GM18870 (cell line): ENCODE results near the gene HLA-F.

Source experiments
- ATAC-seq: cut with Tn5 transposase; IDR thresholded peaks from one replicate; pipeline ENCODE4 v1.9.1; 2021; ENCODE audit warnings: moderate library complexity; ENCODE audit not compliant: unreplicated experiment

The HLA-F gene

DNA sequence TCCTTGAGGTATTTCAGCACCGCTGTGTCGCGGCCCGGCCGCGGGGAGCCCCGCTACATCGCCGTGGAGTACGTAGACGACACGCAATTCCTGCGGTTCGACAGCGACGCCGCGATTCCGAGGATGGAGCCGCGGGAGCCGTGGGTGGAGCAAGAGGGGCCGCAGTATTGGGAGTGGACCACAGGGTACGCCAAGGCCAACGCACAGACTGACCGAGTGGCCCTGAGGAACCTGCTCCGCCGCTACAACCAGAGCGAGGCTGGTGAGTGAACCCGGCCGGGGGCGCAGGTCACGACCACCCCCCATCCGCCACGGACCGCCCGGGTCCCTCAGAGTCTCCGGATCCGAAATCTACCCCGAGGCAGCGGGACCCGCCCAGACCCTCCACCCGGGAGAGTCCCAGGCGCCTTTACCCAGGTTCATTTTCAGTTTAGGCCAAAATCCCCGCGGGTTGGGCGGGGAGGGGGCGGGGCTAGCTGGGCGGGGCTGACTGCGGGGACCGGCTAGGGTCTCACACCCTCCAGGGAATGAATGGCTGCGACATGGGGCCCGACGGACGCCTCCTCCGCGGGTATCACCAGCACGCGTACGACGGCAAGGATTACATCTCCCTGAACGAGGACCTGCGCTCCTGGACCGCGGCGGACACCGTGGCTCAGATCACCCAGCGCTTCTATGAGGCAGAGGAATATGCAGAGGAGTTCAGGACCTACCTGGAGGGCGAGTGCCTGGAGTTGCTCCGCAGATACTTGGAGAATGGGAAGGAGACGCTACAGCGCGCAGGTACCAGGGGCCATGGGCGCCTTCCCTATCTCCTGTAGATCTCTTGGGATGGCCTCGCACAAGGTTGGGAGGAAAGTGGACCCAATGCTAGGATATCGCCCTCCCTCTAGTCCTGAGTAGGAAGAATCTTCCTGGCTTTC is 693 bp downstream of the HLA-F start:
- no peak for ATAC-seq

DNA sequence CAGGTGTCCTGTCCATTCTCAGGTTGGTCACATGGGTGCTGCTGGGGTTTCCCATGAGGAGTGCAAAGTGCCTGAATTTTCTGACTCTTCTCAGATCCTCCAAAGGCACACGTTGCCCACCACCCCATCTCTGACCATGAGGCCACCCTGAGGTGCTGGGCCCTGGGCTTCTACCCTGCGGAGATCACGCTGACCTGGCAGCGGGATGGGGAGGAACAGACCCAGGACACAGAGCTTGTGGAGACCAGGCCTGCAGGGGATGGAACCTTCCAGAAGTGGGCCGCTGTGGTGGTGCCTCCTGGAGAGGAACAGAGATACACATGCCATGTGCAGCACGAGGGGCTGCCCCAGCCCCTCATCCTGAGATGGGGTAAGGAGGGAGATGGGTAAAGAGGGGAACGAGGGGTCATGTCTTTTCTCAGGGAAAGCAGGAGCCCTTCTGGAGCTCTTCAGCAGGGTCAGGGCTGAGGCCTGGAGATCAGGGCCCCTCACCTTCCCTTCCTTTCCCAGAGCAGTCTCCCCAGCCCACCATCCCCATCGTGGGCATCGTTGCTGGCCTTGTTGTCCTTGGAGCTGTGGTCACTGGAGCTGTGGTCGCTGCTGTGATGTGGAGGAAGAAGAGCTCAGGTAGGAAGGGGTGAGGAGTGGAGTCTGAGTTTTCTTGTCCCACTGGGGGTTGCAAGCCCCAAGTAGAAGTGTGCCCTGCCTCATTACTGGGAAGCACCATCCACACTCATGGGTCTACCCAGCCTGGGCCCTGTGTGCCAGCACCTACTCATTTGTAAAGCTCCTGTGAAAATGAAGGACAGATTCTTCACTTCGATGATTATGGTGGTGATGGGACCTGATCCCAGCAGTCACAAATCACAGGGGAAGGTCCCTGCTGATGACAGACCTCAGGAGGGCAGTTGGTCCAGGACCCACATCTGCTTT is 2.0 kb downstream of the HLA-F start:
- ATAC-seq, result no peak

DNA sequence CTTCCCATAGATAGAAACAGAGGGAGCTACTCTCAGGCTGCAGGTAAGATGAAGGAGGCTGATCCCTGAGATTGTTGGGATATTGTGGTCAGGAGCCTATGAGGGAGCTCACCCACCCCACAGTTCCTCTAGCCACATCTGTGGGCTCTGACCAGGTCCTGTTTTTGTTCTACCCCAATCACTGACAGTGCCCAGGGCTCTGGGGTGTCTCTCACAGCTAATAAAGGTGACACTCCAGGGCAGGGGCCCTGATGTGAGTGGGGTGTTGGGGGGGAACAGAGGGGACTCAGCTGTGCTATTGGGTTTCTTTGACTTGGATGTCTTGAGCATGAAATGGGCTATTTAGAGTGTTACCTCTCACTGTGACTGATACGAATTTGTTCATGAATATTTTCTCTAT is 2.8 kb downstream of the HLA-F start:
- no peak for ATAC-seq

DNA sequence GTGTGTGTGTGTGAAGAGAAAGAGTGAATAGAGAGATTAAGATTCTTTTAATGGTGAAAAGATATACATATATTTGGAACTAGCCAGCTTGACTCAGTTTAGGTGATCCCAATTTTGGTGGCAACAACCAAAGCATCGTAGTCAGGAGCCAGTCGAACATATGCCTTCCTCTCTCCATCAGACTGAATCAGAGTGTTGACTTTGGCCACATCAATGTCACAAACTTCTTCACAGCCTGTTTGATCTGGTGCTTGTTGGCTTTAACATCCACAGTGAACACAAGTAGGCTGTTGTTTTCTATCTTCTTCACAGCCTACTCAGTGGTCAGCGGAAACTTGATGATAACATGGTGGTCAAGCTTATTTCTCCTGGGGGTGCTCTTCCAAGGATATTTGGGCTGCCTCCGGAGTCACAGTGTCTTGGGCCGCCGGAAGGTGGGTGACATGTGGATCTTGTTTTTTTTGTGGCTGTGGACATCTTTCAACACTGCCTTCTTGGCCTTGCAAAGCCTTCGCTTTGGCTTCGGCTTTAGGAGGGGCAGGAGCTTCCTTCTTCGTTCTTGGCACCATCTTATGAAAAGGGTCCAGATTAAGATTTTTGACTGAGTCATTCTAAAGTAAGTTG is 3.4 kb downstream of the HLA-F start:
- ATAC-seq, result no peak

DNA sequence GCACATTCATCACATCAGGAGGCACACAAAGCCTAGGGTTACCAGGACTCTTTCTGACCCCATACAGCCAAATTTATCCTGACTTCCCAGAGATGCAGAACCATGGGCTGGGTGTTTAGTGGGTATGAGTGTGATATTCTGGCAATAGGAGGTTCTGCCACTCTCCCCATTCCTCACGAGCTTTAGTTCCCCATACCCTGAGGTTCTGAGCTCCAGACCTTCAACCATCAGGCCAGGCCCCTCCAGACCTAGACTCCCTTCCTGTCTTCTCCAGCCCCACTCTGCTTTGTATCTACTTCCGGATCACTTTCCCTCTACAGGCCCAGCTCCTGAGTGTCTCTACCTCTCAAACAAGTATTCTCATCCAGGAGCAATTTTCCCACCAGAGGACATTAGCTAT is 4.4 kb downstream of the HLA-F start:
- no peak for ATAC-seq

DNA sequence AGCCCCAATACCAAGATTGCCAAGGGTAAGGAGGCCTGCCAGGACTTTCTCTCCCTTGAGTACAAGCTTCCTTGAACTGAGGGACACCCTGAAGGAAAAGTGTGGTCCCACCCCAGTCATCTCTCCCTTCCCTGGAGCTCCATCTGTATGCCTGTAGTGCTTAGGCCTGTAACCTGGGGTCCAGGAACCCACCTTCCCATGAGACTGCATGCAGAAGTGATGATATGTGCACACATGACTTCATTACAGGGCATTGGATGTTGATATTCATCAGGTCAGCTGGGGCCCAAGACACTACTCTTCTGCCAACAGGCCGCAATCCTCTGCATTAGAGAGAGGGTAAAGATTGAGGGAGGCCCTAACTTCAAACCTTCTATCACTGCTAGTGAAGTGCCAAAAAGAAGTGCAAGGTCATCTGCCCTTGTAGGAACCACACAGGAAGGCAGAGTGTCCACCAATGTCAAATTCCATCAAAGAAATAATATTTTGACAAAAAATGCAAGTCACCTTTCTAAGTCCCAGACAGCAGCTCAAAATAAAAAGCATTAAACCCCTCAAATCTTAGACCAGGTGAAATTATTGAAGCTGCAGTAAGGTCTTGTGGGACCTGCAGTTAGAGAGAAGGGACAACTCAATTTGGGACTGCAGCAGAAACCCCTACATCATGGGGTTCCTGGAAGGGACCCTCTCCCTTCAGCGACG is 5.1 kb downstream of the HLA-F start:
- no peak for ATAC-seq

DNA sequence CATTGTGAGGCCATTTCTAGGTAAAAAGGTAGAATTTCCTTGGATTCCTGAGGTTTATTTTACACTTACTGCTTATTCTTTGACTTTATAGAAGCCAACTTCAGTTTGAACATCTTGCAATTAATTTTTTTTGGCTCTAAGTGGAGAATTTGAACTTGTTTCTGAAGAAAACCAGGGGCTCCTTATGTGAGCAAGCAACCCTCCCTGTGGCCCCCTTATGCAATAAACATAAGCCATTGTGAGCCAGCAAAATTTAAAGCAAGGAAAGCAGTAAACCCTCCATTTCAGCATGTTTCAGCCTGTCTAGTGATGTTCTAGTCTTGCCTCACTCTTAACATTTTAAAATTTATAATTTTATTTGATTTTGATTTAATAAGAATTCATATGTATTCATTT is 5.6 kb downstream of the HLA-F start:
- no peak for ATAC-seq

DNA sequence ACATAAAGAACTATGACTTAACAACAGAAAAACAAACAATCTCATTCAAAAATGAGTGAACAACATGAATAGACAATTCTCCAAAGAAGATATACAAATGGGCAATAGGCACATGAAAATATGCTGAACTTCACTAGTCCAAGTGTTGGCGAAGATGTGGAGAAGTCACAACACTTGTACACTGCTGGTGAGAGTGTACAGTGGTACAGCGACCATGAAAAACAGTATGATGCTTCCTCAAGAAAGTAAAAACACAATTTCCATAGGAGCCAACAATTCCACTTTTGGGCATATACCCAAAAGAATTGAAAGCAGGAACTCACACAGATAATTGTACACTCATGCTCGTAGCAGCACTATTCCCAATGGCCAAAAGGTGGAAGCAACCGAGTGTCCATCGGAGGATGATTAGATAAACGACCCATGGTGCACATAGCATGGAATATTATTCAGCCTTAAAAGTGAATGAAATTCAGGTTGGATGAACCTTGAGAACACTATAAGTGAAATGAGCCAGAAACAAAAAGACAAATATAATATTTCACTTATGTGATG is 6.6 kb downstream of the HLA-F start:
- ATAC-seq, result no peak

DNA sequence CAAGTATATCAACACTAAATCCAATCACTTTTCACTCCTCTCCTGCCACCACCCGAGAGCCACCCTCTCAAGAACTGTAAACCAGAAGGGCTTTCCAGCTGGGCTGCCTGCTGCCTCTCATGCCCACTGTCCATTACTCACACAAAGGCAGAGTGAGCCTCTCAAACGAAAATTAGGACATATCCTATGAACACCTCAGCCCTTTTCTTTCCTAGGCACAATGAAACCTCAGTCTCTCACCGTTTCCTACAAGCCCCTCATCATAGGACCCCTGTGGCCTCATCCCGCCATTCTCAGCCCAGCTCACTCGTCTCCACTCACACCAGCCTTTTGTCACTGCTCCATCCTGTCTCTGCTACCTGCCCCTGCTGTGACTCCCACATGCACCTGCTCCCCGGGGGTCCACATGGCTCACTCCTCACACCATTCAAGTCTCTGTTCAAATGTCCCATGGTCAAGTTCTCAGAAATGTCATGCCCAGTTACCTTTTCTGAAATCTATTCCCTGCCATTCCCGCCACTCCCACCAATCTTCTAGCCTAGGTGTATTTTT is 7.4 kb downstream of the HLA-F start:
- ATAC-seq, result no peak

DNA sequence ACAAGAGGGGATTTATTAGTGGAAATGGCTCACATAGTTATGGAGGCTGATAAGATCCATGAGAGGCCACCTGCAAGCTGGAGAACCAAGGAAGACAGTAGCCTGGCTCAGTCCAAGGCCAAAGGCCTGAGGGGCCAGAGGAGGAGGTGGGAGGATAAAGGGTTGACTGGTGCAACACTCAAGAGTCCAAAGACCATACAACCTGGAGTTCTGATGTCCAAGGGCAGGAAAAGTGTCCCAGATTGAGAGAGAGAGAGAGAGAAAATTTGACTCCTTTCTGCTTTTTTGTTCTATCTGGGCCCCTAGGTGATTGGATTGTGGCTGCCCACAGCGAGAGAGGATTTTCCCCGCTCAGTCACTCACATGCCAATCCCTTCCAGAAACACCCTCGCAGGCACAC is 8.0 kb downstream of the HLA-F start:
- ATAC-seq, result no peak

DNA sequence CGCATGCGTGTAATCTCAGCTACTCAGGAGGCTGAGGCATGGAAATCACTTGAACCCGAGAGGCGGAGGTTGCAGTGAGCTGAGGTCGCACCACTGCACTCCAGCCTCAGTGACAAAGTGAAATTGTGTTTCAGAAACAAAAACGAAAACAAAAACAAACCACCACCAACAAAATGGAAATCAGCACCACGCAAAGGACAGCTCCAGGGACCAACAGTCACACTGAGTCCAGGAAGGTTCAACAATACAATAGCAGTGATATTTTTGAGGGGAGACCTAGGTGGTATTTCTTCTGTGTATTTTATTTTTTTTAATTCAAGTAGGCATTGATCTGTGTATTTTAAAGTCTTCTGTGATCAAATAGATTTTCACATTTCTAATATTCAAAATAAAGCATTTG is 9.8 kb downstream of the HLA-F start:
- ATAC-seq, result no peak

DNA sequence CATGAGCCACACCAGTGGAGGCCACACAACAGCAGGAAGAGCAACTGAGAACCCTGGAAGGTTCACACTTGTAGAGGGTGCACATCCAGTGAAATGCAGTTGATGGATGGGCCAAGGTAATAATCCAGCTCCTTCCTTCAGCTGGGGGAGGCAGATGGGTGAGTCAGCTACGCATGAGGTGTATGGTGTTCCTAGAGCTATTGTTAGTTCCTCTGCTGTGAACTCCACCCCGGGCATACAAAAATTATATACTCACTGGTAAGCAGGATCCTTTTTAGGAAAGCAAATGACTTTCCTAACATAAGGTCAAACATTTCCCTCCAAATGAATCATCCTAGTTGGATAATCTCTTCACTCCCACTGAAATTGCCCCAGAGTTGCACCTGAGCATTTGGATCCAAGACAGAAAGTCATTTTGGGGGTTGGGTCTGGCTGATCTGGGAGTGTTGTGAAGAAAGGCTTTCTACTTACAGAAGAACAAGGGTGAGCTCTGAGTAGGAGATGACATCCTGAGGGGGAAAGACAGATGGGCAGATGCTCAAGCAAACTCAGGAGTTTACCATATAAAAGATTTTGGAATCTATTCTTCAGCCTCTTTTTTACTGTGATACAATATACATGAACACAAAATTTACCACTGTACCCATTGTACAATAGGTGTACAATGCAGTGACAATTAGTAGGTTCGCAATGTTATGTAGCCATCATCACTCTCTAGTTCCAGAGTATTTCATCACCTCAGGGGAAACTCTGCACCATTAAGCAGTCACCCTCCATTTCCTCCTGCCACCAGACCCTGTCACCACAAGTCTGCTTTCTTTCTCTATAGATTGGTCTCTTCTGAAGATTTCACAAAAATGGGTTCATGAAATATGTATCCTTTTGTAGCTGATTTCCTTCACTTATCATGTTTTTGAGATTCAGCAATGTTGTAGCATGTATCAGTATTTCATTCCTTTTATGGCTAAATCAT is 11.1 kb downstream of the HLA-F start:
- ATAC-seq, result no peak

DNA sequence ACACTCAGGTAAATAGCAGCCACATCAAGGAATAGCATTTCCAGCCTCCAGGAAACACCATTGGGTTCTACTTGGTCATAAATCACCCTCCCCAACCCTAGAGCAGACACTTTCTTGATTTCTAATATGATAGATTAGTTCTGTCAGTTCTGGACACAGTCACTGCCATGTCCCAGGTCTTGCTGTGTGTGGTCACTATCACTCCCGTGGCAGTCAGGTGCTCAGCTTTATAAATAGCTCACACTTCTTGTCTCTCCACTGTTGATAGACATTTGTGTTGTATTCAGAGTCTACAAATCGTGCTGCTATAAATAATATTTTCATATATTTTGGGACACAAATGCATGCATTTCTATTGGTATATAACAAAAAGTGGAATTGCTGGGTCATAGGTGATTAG is 13.3 kb downstream of the HLA-F start:
- no peak for ATAC-seq

DNA sequence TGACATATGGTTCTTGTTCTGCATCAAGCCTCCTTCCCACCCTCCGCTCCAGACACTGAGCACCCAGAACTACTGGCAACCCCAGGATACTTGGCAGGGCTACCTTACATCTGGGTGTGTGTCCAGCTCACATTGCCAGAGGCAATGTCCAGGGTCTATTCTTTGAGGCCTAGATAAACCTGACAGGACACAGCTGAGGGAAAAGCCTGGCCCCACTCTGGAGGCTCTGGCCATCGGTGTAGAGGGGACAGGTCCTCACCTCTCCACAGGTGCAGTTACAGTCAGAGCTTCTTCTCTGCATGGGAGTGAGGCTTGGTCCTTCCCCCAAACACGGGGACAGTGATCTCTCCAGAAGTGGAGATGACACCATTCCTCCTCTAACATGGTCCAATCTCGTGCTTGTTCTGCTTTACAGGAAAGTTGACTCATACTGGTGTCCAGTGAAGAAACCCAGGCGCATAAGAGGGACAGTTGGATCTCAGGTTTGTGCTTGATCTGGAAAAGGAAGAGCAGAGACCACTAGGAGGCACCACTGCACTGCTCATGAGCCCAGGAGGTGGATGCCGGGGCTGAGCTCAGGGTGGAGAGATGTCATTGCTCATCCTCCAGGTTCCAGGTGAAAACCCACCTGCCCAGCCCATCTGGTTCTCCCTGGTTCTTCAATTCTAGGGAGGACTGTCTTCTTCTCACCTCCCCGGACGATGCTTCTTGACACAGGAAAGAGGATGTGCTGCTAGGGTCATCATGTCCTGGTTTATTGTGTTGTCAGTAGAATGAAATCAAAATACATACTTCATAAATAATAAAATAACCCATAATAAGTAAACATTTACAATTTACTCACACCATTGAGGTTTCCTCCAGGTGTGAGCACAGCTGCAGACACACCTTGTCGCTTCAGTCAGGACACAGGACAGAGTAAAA is 14.7 kb downstream of the HLA-F start:
- peak; percentile 48 for ATAC-seq

DNA sequence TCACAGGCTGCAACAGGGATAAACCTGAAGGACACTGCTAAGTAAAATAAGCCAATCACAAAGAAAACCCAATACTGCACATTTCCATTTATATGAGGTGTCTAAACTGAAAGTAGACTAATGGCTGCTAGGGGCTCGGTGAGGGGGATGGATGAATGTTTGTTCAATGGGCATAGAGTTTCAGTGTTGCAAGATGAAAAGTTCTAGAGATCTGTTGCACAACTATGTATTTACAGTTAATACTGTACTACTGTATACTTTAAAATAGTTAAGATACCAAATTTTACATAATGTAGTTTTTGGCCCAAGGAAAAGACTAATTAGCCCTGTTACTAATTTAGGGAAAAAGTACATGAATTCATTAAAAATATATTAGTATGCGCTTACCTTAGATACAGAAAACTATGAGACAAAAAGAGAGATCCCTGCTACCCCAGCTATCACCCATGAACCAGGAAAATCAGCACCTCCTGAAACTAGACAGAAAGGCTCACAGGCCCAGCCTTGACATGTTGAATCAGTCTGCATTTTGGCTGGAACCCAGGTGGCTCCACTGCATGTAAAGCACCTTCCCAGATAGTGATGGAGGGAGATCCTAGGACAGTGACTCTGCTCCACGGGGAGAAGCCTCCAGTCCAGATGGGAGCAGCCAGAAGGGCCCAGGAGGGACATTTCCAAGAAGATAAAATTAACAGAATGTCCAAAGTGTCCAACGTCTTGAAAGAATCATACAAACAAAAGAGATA is 16.1 kb downstream of the HLA-F start:
- ATAC-seq, result no peak

DNA sequence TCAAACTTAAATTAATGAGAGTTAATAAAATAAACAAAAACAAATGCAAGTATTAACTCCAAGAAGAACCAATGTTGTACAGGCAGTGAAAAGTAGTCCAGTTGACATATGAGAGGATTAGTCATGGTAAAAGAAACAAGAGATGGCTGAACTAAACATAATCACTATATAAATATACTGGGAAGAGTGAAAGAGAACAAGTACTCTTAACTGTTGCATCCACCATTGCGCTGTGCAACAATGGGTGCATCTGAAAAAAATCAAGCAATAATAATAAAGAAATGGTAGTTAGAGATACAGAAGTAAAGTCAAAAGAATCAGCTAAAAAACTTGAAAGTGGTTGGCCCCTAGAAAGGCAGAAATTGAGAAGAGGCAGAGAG is 16.6 kb downstream of the HLA-F start:
- no peak for ATAC-seq

DNA sequence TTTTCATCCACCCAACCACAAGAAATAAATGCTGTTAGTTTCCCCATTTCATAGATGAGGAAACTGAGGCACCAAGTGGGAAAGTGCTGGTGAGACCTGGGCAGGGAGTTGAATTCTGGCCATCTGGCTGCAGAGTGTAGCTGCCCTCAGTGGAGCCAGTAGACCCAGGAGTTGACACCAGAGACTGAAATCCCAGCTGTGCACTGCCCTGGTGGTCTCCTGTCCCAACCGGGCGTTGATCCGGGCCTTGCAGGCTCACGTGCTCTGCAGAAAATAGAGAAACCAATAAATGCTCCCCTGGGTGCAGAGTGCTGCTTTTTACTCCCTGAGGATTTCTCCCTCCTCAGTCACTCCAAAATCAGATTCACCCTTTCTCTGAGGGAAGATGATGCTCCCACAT is 18.4 kb downstream of the HLA-F start:
- ATAC-seq, result no peak
